Loucy (cell line): ENCODE results near the gene MTMR1.

Experiments
- H2AFZ ChIP-seq: fragments of 200-600 bp; sonication (generic); 2 replicates; pipeline ENCODE4 v1.6.0; 2016; ENCODE audit warnings: antibody characterized with exemption, mild to moderate bottlenecking, low read length, moderate library complexity
- H3F3A ChIP-seq: fragments of 200-600 bp; 2 replicates; pipeline ENCODE4 v1.6.0; 2016; ENCODE audit warnings: antibody characterized with exemption, low read depth, mild to moderate bottlenecking
- H3K27me3 ChIP-seq: fragments of 200-600 bp; sonication (generic); 2 replicates; pipeline ENCODE4 v1.6.1; 2014; ENCODE audit warnings: low read length, mild to moderate bottlenecking; ENCODE audit not compliant: insufficient read depth, poor library complexity, severe bottlenecking
- H3K36me3 ChIP-seq: fragments of 200-600 bp; sonication (generic); 2 replicates; pipeline ENCODE4 v1.6.1; 2016; ENCODE audit warnings: low read length; ENCODE audit not compliant: insufficient read depth
- H3K4me1 ChIP-seq: fragments of 200-600 bp; sonication (generic); 2 replicates; pipeline ENCODE4 v1.5.1; 2014; ENCODE audit warnings: low read length, mild to moderate bottlenecking; ENCODE audit not compliant: insufficient read depth, poor library complexity, severe bottlenecking
- H3K4me2 ChIP-seq: fragments of 200-600 bp; sonication (generic); 2 replicates; pipeline ENCODE4 v1.6.0; 2014; ENCODE audit warnings: antibody characterized with exemption, low read length, low read depth, mild to moderate bottlenecking; ENCODE audit not compliant: poor library complexity, severe bottlenecking
- H3K4me3 ChIP-seq: fragments of 200-600 bp; sonication (generic); 2 replicates; pipeline ENCODE4 v1.5.1; 2014; ENCODE audit warnings: low read length, mild to moderate bottlenecking, mixed read lengths; ENCODE audit not compliant: poor library complexity, severe bottlenecking
- H3K79me2 ChIP-seq: fragments of 200-600 bp; sonication (generic); 2 replicates; pipeline ENCODE4 v1.6.1; 2014; ENCODE audit warnings: low read length; ENCODE audit not compliant: insufficient read depth
- H3K9ac ChIP-seq: fragments of 200-600 bp; sonication (generic); 2 replicates; pipeline ENCODE4 v1.6.0; 2014; ENCODE audit warnings: mild to moderate bottlenecking, low read depth, low read length, moderate library complexity; ENCODE audit not compliant: poor library complexity, severe bottlenecking
- H3K9me2 ChIP-seq: fragments of 200-600 bp; sonication (generic); replicated peaks from 2 replicates; pipeline ENCODE4 v1.6.1; 2016; ENCODE audit warnings: low read depth, low read length, mixed read lengths
- H3K9me3 ChIP-seq: fragments of 200-600 bp; sonication (generic); 2 replicates; pipeline ENCODE4 v1.6.1; 2014; ENCODE audit warnings: mild to moderate bottlenecking, antibody characterized with exemption, low read length, low read depth; ENCODE audit not compliant: insufficient read depth
- H4K20me1 ChIP-seq: fragments of 200-600 bp; sonication (generic); 2 replicates; pipeline ENCODE4 v1.6.0; 2014; ENCODE audit warnings: antibody characterized with exemption, low read length, mild to moderate bottlenecking; ENCODE audit not compliant: insufficient read depth, poor library complexity, severe bottlenecking
- CTCF ChIP-seq: fragments of 200-600 bp; sonication (generic); conservative IDR thresholded peaks from 2 replicates; pipeline ENCODE4 v1.5.1; 2014; ENCODE audit warnings: mild to moderate bottlenecking, antibody characterized with exemption, low read length
- EZH2phosphoT487 ChIP-seq: fragments of 200-600 bp; IDR thresholded peaks from 2 replicates; pipeline ENCODE4 v1.6.1; 2018; ENCODE audit warnings: antibody characterized with exemption, mild to moderate bottlenecking, moderate library complexity, borderline replicate concordance

MTMR1 gene

GRCh38 chrX:150701377-150701776 lies 8.2 kb downstream of the MTMR1 start:
- peaks cover 33% of the 10 kb centered on the region for H3K79me2 ChIP-seq
- H2AFZ ChIP-seq, result no peak overlapping the region
- no peak overlapping the region for H3K4me2 ChIP-seq
- H3F3A ChIP-seq, result no peaks in the 10 kb centered on the region
- peaks cover 5% of the 10 kb centered on the region for H4K20me1 ChIP-seq
- H3K36me3 ChIP-seq, result peaks cover 5% of the 10 kb centered on the region; the same call in 1 of the 2 replicates
- H3K9me3 ChIP-seq, result no peaks in the 10 kb centered on the region
- no peak overlapping the region for H3K4me3 ChIP-seq
- no peak for TF ChIP-seq CTCF
- TF ChIP-seq EZH2phosphoT487, result no peak
- peaks cover 8% of the 10 kb centered on the region for H3K4me1 ChIP-seq
- no peak overlapping the region for H3K9ac ChIP-seq
- no peaks in the 10 kb centered on the region for H3K27me3 ChIP-seq
- H3K9me2 ChIP-seq, result no peaks in the 10 kb centered on the region

GRCh38 chrX:150702966-150703694 lies 9.9 kb downstream of the MTMR1 start:
- peaks cover 18% of the 10 kb centered on the region for H3K79me2 ChIP-seq

GRCh38 chrX:150703695-150703974 lies 10.4 kb downstream of the MTMR1 start:
- H3K27me3 ChIP-seq, result no peaks in the 10 kb centered on the region
- peaks cover 18% of the 10 kb centered on the region for H3K79me2 ChIP-seq
- H3F3A ChIP-seq, result no peaks in the 10 kb centered on the region
- no peaks in the 10 kb centered on the region for H3K9me2 ChIP-seq
- no peak overlapping the region for H3K4me3 ChIP-seq
- no peak for TF ChIP-seq CTCF
- no peak for TF ChIP-seq EZH2phosphoT487
- H3K9me3 ChIP-seq, result no peaks in the 10 kb centered on the region
- H3K4me1 ChIP-seq, result no peaks in the 10 kb centered on the region
- peaks cover 5% of the 10 kb centered on the region; the same call in 1 of the 2 replicates for H3K36me3 ChIP-seq
- H3K9ac ChIP-seq, result no peak overlapping the region
- no peaks in the 10 kb centered on the region for H4K20me1 ChIP-seq
- no peak overlapping the region for H2AFZ ChIP-seq
- H3K4me2 ChIP-seq, result no peak overlapping the region

More at GRCh38 chrX:150702966-150703694, 9.9 kb downstream of the MTMR1 start:
- H3K27me3 ChIP-seq, result no peaks in the 10 kb centered on the region
- no peaks in the 10 kb centered on the region for H3K4me1 ChIP-seq
- no peak overlapping the region for H3K9ac ChIP-seq
- no peaks in the 10 kb centered on the region for H4K20me1 ChIP-seq
- peaks cover 5% of the 10 kb centered on the region; the same call in 1 of the 2 replicates for H3K36me3 ChIP-seq
- H3K4me2 ChIP-seq, result no peak overlapping the region
- TF ChIP-seq CTCF (no peak), EZH2phosphoT487 (no peak)
- H3K9me3 ChIP-seq, result no peaks in the 10 kb centered on the region
- H3K4me3 ChIP-seq, result no peak overlapping the region
- H2AFZ ChIP-seq, result no peak overlapping the region
- no peaks in the 10 kb centered on the region for H3F3A ChIP-seq
- H3K9me2 ChIP-seq, result no peaks in the 10 kb centered on the region
